WTC11 (cell line): ENCODE measurements around the gene SVOP.

Experiments used
- TCF7 ChIP-seq: sonication (generic); formaldehyde crosslinking; IDR thresholded peaks from 2 replicates; pipeline ENCODE4 v1.8.0; 2022; ENCODE audit warnings: mild to moderate bottlenecking, low read depth, missing genetic modification reagents, moderate library complexity
- TEAD4 ChIP-seq: sonication (generic); formaldehyde crosslinking; IDR thresholded peaks from 2 replicates; pipeline ENCODE4 v1.8.0; 2022; ENCODE audit warnings: mild to moderate bottlenecking, missing genetic modification reagents

GRCh38 chr12:108881953-108882352, 138.9 kb downstream of the SVOP start:
- TF ChIP-seq TCF7 (CRISPR knock-in tag) (no peak), TEAD4 (CRISPR knock-in tag) (no peak)
